ENCODE measurements around the gene AP1G2. TPM values are rescaled to one million over a fixed set of nuclear protein-coding genes. Genes with fewer than 3 reads are reported as not detected.

AP1G2 gene
- total RNA-seq, 1 experiment from 2014 or later, result 155 TPM

GRCh38 chr14:23590198-23590597 is 22.6 kb upstream of the AP1G2 start (continued):
- no peak for TF ChIP-seq CTCF (IDR thresholded peaks at IDR 0.05 in 2 of 3, conservative IDR thresholded peaks at IDR 0.05 in 1 of 3; ENCODE audit: borderline replicate concordance in 1 of 3, insufficient read depth in 1 of 3, low read depth in 2 of 3, low read length in 2 of 3)
- no peak for TF ChIP-seq CEBPB (IDR thresholded peaks at IDR 0.05; ENCODE audit: low read depth)
- TF ChIP-seq, protein P1, sequence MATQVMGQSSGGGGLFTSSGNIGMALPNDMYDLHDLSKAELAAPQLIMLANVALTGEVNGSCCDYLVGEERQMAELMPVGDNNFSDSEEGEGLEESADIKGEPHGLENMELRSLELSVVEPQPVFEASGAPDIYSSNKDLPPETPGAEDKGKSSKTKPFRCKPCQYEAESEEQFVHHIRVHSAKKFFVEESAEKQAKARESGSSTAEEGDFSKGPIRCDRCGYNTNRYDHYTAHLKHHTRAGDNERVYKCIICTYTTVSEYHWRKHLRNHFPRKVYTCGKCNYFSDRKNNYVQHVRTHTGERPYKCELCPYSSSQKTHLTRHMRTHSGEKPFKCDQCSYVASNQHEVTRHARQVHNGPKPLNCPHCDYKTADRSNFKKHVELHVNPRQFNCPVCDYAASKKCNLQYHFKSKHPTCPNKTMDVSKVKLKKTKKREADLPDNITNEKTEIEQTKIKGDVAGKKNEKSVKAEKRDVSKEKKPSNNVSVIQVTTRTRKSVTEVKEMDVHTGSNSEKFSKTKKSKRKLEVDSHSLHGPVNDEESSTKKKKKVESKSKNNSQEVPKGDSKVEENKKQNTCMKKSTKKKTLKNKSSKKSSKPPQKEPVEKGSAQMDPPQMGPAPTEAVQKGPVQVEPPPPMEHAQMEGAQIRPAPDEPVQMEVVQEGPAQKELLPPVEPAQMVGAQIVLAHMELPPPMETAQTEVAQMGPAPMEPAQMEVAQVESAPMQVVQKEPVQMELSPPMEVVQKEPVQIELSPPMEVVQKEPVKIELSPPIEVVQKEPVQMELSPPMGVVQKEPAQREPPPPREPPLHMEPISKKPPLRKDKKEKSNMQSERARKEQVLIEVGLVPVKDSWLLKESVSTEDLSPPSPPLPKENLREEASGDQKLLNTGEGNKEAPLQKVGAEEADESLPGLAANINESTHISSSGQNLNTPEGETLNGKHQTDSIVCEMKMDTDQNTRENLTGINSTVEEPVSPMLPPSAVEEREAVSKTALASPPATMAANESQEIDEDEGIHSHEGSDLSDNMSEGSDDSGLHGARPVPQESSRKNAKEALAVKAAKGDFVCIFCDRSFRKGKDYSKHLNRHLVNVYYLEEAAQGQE (IDR thresholded peaks at IDR 0.05; ENCODE audit: low read depth), result no peak
- TF ChIP-seq YY1 (IDR thresholded peaks at IDR 0.05; ENCODE audit: extremely low read depth, insufficient replicate concordance, low read depth, low read length), result no peak
- no peak for TF ChIP-seq SIN3A (IDR thresholded peaks at IDR 0.05; ENCODE audit: low read depth)

DNA sequence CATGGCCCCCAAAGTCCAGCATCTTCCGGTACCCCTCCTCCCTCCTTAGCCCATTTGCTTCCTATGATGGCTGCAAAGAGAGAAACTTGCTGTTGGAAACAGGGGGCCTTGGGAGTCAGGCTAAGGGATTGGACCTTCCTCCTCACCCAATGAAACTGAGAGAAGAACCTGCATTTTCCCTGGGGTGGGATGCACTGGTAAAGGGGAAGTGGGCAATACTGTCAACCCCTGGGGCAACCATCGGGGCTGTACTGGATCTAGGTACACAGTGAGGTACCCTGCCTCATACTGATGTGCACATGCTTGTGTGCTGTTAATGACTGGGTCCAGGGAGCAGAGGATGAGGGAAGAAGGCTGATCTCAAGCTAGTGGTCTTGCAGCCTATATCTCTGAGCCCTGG is 22.0 kb upstream of the AP1G2 start:
- peak; percentile 5; the same call in 1 of the 2 replicates for ATAC-seq
- H3K4me1 ChIP-seq (ENCODE audit: control insufficient read depth in 1 of 2, insufficient read depth in 2 of 2, low read length in 2 of 2), result peaks cover 4 to 12% of the 10 kb centered on the region in 2 experiments; a peak in 3 of 4 replicates
- no peaks in the 10 kb centered on the region for H3K27me3 ChIP-seq (ENCODE audit: insufficient read depth, low read length)
- no peaks in the 10 kb centered on the region for H4K20me1 ChIP-seq (ENCODE audit: insufficient read depth)
- TF ChIP-seq JUND (IDR thresholded peaks at IDR 0.05) (no peak), TCF7L2 (IDR thresholded peaks at IDR 0.05; ENCODE audit: borderline replicate concordance, extremely low read depth, insufficient read depth, insufficient read length) (no peak), SP1 (IDR thresholded peaks at IDR 0.05; ENCODE audit: low read depth) (no peak), EGR1 (IDR thresholded peaks at IDR 0.05; ENCODE audit: low read depth) (no peak), YY1 (IDR thresholded peaks at IDR 0.05; ENCODE audit: extremely low read depth, insufficient replicate concordance, low read depth, low read length) (no peak), SIN3A (IDR thresholded peaks at IDR 0.05; ENCODE audit: low read depth) (no peak), FOSL1 (IDR thresholded peaks at IDR 0.05; ENCODE audit: low read depth) (no peak), EZH2phosphoT487 (IDR thresholded peaks at IDR 0.05; ENCODE audit: borderline replicate concordance) (no peak), EZH2 (IDR thresholded peaks at IDR 0.05) (no peak), CTCF (IDR thresholded peaks at IDR 0.05 in 2 of 3, conservative IDR thresholded peaks at IDR 0.05 in 1 of 3; ENCODE audit: borderline replicate concordance in 1 of 3, insufficient read depth in 1 of 3, low read depth in 2 of 3, low read length in 2 of 3) (no peak)
- TF ChIP-seq, protein P2, sequence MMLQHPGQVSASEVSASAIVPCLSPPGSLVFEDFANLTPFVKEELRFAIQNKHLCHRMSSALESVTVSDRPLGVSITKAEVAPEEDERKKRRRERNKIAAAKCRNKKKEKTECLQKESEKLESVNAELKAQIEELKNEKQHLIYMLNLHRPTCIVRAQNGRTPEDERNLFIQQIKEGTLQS (IDR thresholded peaks at IDR 0.05), result no peak
- DNase-seq (ENCODE audit: low read depth, low spot score), result no peak
- peak overlapping the region; percentile 43 for H2AFZ ChIP-seq (ENCODE audit: low read depth, low read length, poor library complexity, severe bottlenecking)
- peak overlapping the region; percentile 42; the same call in 1 of the 2 replicates for H3K4me2 ChIP-seq (ENCODE audit: low read length)
- no peaks in the 10 kb centered on the region for H3K9me2 ChIP-seq (ENCODE audit: insufficient read depth)
- ChIA-PET POLR2A (interaction anchor here (1.5 to 1.6 kb wide), 2 partner anchors 43 to 321 kb away, joined by 5 to 7 read pairs; no protein-coding TSS in a partner anchor), RAD21 (ENCODE audit: low non-redundant PET in 1 of 2, low total read pairs in 2 of 2, uncharacterized antibody in 2 of 2, unreplicated experiment in 2 of 2) (interaction anchor here (1.1 to 1.2 kb wide), 5 partner anchors 42 to 341 kb away, joined by 3 to 7 read pairs (median 4); no protein-coding TSS in a partner anchor), CTCF (interaction anchor here (0.6 to 1.7 kb wide), 19 partner anchors 8 to 519 kb away, joined by 3 to 45 read pairs (median 4); partner anchors contain the start of genes AP1G2 and PCK2)
- 0 out of 2 replicates have a peak overlapping the region, but pooled peaks have one; percentile 16 for H3K27ac ChIP-seq (ENCODE audit: low read depth, low read length)
- intact Hi-C loops (cut with micrococcal nuclease), result loop anchor here (1.0 kb wide), 2 partner anchors 340 to 364 kb away; partner anchors contain the start of gene DHRS4
- BruUV-seq (replicated peaks), result no TSS peak
- no peak overlapping the region for H3K9ac ChIP-seq (ENCODE audit: low read length)
- H3K79me2 ChIP-seq (ENCODE audit: insufficient read depth, low read length), result no peaks in the 10 kb centered on the region
- H3K4me3 ChIP-seq (replicated peaks in 1 of 2; ENCODE audit: low read depth in 1 of 2, low read length in 2 of 2), result no peak overlapping the region
- H3K9me3 ChIP-seq (ENCODE audit: control insufficient read depth in 1 of 2, insufficient read depth in 1 of 2, low read depth in 1 of 2, low read length in 2 of 2), result no peaks in the 10 kb centered on the region
- no peaks in the 10 kb centered on the region for H3K36me3 ChIP-seq (ENCODE audit: control insufficient read depth in 1 of 2, insufficient read depth in 2 of 2, low read length in 2 of 2)
